ENCODE results near the gene MDM4. TPM values are rescaled to one million over a fixed set of nuclear protein-coding genes. Genes with fewer than 3 reads are reported as not detected.

The MDM4 gene
- total and polyA plus RNA-seq, 8 donors, result 13.5 to 53.0 (median 35.9) TPM

DNA sequence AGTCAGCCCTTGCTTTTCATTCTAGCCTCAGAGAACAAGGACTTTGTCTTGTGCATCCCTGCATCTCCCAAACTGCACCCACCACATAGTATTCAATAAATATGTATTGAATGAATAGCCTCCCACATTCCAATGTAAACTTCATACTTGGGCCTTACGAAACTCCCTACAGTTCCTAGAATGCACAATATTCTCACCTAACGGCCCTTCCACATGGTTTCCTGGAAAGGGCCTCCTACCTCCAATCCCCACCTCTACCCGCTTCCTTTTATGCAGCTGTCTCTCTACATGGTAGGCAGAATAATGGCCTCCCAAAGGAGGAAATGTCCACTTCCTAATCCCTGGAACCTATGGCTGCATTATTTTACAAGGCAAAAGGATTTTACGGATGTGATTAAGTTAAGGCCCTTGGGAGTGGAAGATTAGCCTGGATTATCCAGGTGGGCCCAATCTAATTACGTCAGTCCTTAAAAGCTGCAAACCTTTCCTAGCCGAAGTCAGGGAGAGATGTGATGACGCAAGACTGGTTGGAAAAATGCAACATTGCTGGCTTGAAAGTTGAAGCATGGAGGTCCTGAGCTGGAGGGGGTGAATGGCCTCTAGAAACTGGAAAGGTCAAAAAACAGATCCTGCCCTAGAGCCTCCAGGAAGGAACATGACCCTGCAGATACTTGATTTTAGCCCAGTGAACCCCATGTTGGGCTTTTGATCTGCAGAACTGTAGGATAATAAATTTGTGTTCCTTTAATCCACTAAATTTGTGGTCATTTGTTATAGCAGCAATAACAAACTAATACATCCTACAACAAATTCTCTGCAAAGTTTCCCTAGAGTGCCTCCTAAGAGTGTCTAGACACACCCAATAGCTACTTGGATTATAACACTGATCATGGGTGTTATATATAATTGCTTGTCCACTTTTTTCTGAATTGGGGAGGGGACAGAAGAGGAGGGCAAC, 16.4 kb upstream of the MDM4 start:
- Histone ChIP-seq H3K36me3 (no peaks in the 10 kb centered on the region), H3K4me1 (peaks cover 0 to 4% (median 0%) of the 10 kb centered on the region in 3 donors), H3K27me3 (no peaks in the 10 kb centered on the region), H3K4me3 (no peak overlapping the region), H3K27ac (no peak overlapping the region), H3K9me3 (no peaks in the 10 kb centered on the region)
- intact Hi-C loops (cut with DNase I), result loop anchor here (5.0 to 10.0 kb wide), 4 partner anchors 47 to 67 kb away; no protein-coding TSS in a partner anchor
- WGBS, 2 donors, result 91% methylated on average over 7 of the region's 7 CpGs
- ATAC-seq (no peak), DNase-seq (no peak), FAIRE-seq (no peak)
- TF ChIP-seq, protein P1, sequence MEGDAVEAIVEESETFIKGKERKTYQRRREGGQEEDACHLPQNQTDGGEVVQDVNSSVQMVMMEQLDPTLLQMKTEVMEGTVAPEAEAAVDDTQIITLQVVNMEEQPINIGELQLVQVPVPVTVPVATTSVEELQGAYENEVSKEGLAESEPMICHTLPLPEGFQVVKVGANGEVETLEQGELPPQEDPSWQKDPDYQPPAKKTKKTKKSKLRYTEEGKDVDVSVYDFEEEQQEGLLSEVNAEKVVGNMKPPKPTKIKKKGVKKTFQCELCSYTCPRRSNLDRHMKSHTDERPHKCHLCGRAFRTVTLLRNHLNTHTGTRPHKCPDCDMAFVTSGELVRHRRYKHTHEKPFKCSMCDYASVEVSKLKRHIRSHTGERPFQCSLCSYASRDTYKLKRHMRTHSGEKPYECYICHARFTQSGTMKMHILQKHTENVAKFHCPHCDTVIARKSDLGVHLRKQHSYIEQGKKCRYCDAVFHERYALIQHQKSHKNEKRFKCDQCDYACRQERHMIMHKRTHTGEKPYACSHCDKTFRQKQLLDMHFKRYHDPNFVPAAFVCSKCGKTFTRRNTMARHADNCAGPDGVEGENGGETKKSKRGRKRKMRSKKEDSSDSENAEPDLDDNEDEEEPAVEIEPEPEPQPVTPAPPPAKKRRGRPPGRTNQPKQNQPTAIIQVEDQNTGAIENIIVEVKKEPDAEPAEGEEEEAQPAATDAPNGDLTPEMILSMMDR (IDR thresholded peaks at IDR 0.05), result no peak

- intact Hi-C loops (cut with DNase I), result loop anchor here in 2 of 3 donors (2.0 to 5.0 kb wide), 3 partner anchors 55 to 70 kb away; no protein-coding TSS in a partner anchor
- H3K9me3 ChIP-seq, result no peaks in the 10 kb centered on the region
- no peak for FAIRE-seq
- ATAC-seq, result no peak
- H3K27me3 ChIP-seq, result no peaks in the 10 kb centered on the region
- no peak for DNase-seq
- no peak overlapping the region for H3K4me3 ChIP-seq
- H3K4me1 ChIP-seq, result peaks cover 5 to 9% (median 7%) of the 10 kb centered on the region in 3 donors
- no peaks in the 10 kb centered on the region for H3K36me3 ChIP-seq
- TF ChIP-seq, protein P1 (IDR thresholded peaks at IDR 0.05), result no peak
- no peak overlapping the region for H3K27ac ChIP-seq
- 71 to 77% methylated on average over 6 of the region's 6 CpGs for WGBS, 2 donors
Observed at GRCh38 chr1:204502241-204502640, 14.0 kb upstream of the MDM4 start.

- Histone ChIP-seq H3K36me3 (no peaks in the 10 kb centered on the region), H3K4me3 (no peak overlapping the region), H3K27ac (peak overlapping the region in 2 of 4 donors; percentile 49 to 69), H3K4me1 (peaks cover 5 to 9% (median 7%) of the 10 kb centered on the region in 3 donors), H3K9me3 (no peaks in the 10 kb centered on the region), H3K27me3 (no peaks in the 10 kb centered on the region)
- WGBS, 2 donors, result 10 to 13% methylated on average over 7 of the region's 7 CpGs
- FAIRE-seq (no peak), ATAC-seq (peak in 3 of 4 donors; percentile 27 to 37 (median 35)), DNase-seq (no peak)
- TF ChIP-seq, protein P1 (IDR thresholded peaks at IDR 0.05), result peak; percentile 28 to 66 (median 56)
- intact Hi-C loops (cut with DNase I), result loop anchor here in 2 of 3 donors (2.0 to 5.0 kb wide), 3 partner anchors 57 to 71 kb away; no protein-coding TSS in a partner anchor
Observed at GRCh38 chr1:204503122-204503912, 12.9 kb upstream of the MDM4 start.

DNA sequence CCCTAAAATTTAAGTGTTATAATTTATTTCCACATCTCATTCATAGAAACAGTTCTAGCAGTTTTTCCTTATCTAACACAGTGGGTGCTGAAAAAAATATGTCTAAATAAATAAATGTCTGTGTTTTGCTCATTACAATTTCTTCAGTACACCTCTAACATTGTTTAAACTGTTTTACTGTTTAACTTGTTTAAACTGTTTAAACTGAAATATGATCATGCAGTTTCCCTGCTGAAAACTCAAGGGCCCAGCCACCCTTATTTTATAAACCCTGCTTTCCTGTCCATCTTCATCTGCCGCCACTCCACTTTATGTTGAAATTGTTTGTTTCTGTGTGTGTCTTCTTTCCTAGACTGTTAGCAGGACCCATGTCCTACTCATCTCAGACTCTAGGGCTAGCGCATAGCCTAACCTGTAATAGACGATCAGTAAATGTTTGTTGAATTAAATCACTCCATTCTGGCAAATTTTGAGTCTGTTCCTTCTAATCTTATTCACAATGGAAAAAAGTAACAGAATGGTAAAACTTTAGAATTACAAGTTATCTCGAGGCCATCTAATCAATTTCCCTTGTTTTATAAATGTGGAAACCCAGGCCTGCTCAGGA, 12.2 kb upstream of the MDM4 start:
- H3K27ac ChIP-seq, result peak overlapping the region in 2 of 4 donors; percentile 49 to 69
- no peaks in the 10 kb centered on the region for H3K27me3 ChIP-seq
- intact Hi-C loops (cut with DNase I), result loop anchor here in 2 of 3 donors (2.0 to 5.0 kb wide), 3 partner anchors 57 to 72 kb away; no protein-coding TSS in a partner anchor
- H3K4me3 ChIP-seq, result no peak overlapping the region
- ATAC-seq (no peak), DNase-seq (no peak), FAIRE-seq (no peak)
- H3K4me1 ChIP-seq, result peaks cover 5 to 9% (median 7%) of the 10 kb centered on the region in 3 donors
- no peaks in the 10 kb centered on the region for H3K9me3 ChIP-seq
- TF ChIP-seq, protein P1 (IDR thresholded peaks at IDR 0.05), result no peak
- 44 to 48% methylated on average over 4 of the region's 4 CpGs for WGBS, 2 donors
- no peaks in the 10 kb centered on the region for H3K36me3 ChIP-seq
